Measurements from ENCODE around the gene IFIT2.

The IFIT2 gene

GRCh38 chr10:89269433-89270152 lies 32.3 kb upstream of the IFIT2 start:
- Histone ChIP-seq H3K79me2 (ENCODE audit: insufficient read depth, low read depth) (no peaks in the 10 kb centered on the region), H3K4me1 (ENCODE audit: low read depth, poor library complexity, severe bottlenecking) (no peaks in the 10 kb centered on the region), H3K27me3 (ENCODE audit: insufficient read depth, low read depth) (no peaks in the 10 kb centered on the region), H3K4me3 (IDR thresholded peaks at IDR 0.05; ENCODE audit: insufficient read depth, low read depth, low read length) (no peak overlapping the region), H3K36me3 (ENCODE audit: insufficient read depth) (no peaks in the 10 kb centered on the region), H3K9ac (no peak overlapping the region), H3K27ac (no peak overlapping the region), H4K20me1 (ENCODE audit: insufficient read depth) (no peaks in the 10 kb centered on the region), H3K4me2 (no peak overlapping the region), H2AFZ (ENCODE audit: low read depth) (no peak overlapping the region)
- no peak for TF ChIP-seq CTCF (conservative IDR thresholded peaks at IDR 0.05; ENCODE audit: low read depth, low read length)

GRCh38 chr10:89270153-89270483 lies 31.7 kb upstream of the IFIT2 start:
- no peak overlapping the region for H2AFZ ChIP-seq (ENCODE audit: low read depth)
- no peak overlapping the region for H3K4me2 ChIP-seq
- H3K27ac ChIP-seq: no peak overlapping the region
- no peaks in the 10 kb centered on the region for H3K79me2 ChIP-seq (ENCODE audit: insufficient read depth, low read depth)
- no peak overlapping the region for H3K9ac ChIP-seq
- no peak for TF ChIP-seq CTCF (conservative IDR thresholded peaks at IDR 0.05; ENCODE audit: low read depth, low read length)
- no peaks in the 10 kb centered on the region for H3K27me3 ChIP-seq (ENCODE audit: insufficient read depth, low read depth)
- no peaks in the 10 kb centered on the region for H3K4me1 ChIP-seq (ENCODE audit: low read depth, poor library complexity, severe bottlenecking)
- H4K20me1 ChIP-seq (ENCODE audit: insufficient read depth): no peaks in the 10 kb centered on the region
- H3K36me3 ChIP-seq (ENCODE audit: insufficient read depth): no peaks in the 10 kb centered on the region
- H3K4me3 ChIP-seq (IDR thresholded peaks at IDR 0.05; ENCODE audit: insufficient read depth, low read depth, low read length): no peak overlapping the region

GRCh38 chr10:89271532-89271931 lies 30.3 kb upstream of the IFIT2 start:
- Histone ChIP-seq H3K4me3 (IDR thresholded peaks at IDR 0.05; ENCODE audit: insufficient read depth, low read depth, low read length) (no peak overlapping the region), H2AFZ (ENCODE audit: low read depth) (no peak overlapping the region), H3K27me3 (ENCODE audit: insufficient read depth, low read depth) (no peaks in the 10 kb centered on the region), H3K36me3 (ENCODE audit: insufficient read depth) (no peaks in the 10 kb centered on the region), H4K20me1 (ENCODE audit: insufficient read depth) (no peaks in the 10 kb centered on the region), H3K4me1 (ENCODE audit: low read depth, poor library complexity, severe bottlenecking) (no peaks in the 10 kb centered on the region), H3K79me2 (ENCODE audit: insufficient read depth, low read depth) (no peaks in the 10 kb centered on the region), H3K27ac (no peak overlapping the region), H3K4me2 (no peak overlapping the region), H3K9ac (no peak overlapping the region)
- no peak for TF ChIP-seq CTCF (conservative IDR thresholded peaks at IDR 0.05; ENCODE audit: low read depth, low read length)

- Histone ChIP-seq H3K27me3 (ENCODE audit: insufficient read depth, low read depth) (no peaks in the 10 kb centered on the region), H4K20me1 (ENCODE audit: insufficient read depth) (no peaks in the 10 kb centered on the region), H3K79me2 (ENCODE audit: insufficient read depth, low read depth) (no peaks in the 10 kb centered on the region), H3K36me3 (ENCODE audit: insufficient read depth) (no peaks in the 10 kb centered on the region), H3K4me2 (no peak overlapping the region), H2AFZ (ENCODE audit: low read depth) (no peak overlapping the region), H3K4me3 (IDR thresholded peaks at IDR 0.05; ENCODE audit: insufficient read depth, low read depth, low read length) (no peak overlapping the region), H3K4me1 (ENCODE audit: low read depth, poor library complexity, severe bottlenecking) (no peaks in the 10 kb centered on the region), H3K27ac (no peak overlapping the region), H3K9ac (no peak overlapping the region)
- no peak for TF ChIP-seq CTCF (conservative IDR thresholded peaks at IDR 0.05; ENCODE audit: low read depth, low read length)
These were observed 28.2 kb upstream of the IFIT2 start for GRCh38 chr10:89273680-89274079.
